HG03432 (cell line): ENCODE data around the gene FIZ1.

Experiments used
- ATAC-seq: cut with Tn5 transposase; IDR thresholded peaks from one replicate; pipeline ENCODE4 v1.9.1; 2021; ENCODE audit warnings: mild to moderate bottlenecking, moderate library complexity; ENCODE audit not compliant: unreplicated experiment

The FIZ1 gene

DNA sequence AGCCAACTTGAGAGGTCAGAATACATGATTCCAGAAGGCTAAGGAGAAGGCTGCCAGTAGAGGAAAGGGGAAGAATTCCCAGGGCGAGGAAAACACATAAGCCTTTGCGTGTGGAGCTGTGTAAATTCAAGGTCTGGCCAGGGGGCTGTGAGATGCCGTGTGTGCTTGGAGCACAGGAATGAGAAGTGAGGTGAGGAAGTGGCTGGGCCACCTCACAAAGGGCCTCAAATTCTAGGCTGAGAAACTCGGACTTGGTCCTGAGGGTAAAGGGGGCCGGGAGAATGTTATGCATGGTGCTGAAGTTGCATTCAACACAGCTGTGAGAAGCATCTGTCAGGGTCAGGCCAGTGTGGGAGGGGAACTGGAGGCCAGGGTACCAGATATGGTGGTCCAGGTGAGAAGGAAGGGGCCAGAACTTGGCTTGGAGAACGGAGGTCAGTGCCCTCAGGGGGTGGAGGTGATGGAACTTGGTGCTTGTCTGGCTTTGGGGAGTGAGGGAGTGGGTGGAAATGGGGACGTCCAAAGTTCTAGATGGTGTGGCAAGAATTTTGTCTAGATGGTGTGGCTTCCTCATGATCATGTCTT, 36.6 kb upstream of the FIZ1 start:
- no peak for ATAC-seq

- ATAC-seq: no peak
Observed at GRCh38 chr19:55635334-55635717, 36.0 kb upstream of the FIZ1 start.

GRCh38 chr19:55633861-55634260, 34.5 kb upstream of the FIZ1 start:
- ATAC-seq: no peak

- no peak for ATAC-seq
Observed at GRCh38 chr19:55632463-55632834, 33.1 kb upstream of the FIZ1 start.

DNA sequence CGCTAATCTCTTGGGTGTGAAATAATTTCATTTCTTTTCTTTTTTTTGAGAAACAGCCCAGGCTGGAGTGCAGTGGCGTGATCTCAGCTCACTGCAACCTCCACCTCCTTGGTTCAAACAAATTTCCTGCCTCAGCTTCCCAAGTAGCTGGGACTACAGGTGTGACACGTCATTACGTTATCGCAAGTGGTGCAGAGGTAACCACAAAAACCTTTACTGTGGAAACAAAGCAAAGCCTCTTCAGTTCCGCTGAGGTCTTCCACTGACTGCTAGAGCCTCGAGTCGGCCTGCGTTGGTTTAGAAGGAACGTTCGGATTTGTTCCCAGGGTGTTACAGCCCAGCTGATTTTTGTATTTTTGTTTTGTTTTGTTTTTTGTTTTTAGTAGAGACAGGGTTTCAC, 27.0 kb upstream of the FIZ1 start:
- ATAC-seq: no peak

DNA sequence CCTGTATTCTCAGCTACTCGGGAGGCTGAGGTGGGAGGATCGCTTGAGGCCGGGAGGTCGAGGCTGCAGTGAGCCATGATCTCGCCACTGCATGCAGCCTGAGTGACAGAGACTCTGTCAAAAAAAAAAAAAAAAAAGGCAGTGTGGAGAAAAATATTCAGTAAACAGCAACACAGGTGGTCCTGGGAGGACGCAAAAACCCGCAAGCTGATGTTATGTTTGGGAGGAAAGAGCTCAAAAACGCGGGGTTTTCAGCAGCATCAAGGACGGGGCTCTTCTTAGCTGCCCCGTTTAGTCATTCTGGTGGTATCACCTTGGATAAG, 25.6 kb upstream of the FIZ1 start:
- ATAC-seq: no peak

DNA sequence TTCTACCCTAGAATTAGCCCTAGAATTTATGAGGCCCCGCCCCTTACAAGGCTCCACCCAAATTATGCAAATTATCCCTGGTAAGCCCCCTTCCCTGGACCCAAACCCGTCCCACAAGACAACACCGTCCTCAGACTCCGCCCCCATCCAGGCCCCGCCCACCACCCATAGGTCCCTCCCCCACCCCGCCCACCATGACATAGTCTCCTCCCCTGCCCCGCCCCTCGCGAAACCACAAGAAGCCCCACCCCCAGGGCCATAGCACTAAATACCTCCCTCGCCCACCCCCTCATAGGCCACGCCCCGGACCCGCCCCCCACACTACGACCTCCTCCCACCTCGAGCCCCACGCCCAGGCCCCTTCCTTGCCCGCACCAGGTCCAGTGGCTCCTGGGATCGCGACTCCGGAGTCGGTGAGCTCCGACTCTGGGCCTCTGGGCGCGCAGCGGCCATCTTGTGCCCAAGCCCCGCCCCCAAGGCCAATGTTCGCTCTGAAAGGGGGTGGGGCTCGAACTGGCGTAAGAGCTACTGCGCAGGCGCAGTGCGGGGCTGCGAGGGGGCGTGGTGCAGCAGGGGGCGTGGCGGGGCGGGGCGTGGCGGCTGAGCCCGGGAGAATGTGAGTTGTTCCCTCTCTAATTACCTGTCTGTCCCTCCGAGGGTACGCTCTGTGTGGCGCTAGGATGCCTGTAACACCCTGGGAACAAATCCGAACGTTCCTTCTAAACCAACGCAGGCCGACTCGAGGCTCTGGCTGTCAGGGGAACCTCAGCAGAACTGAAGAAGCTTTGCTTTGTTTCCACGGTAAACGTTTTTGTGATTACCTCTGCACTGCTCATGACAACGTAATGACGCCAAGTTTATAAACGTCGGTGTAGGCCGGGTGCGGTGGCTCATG, 25.0 kb upstream of the FIZ1 start, which contains the start of gene ZNF784:
Gene ZNF784 (minus strand): TSS at position 458 of the 895 bp plus-strand sequence. CDS start 5 bp downstream, at position 453.
- ATAC-seq: peak; percentile 68

DNA sequence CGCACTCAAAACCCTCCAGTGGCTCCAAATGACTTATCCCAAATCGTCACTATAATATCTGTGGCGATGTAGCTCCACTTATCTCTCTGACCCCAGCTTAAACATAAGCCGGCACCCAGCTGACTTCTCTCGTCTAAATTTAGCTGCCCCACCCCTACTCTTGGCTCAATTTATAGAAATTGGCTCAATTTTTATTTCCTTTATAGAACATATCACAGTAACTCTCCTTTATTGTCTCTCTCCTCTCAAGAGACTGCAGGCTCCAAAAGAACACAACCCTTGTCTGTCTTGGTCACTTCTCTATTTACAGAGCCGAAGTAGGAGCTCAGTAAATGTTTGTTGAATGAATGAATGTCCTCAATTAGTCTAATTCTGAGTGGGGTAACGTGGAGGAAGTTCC, 24.2 kb upstream of the FIZ1 start:
- ATAC-seq: no peak

DNA sequence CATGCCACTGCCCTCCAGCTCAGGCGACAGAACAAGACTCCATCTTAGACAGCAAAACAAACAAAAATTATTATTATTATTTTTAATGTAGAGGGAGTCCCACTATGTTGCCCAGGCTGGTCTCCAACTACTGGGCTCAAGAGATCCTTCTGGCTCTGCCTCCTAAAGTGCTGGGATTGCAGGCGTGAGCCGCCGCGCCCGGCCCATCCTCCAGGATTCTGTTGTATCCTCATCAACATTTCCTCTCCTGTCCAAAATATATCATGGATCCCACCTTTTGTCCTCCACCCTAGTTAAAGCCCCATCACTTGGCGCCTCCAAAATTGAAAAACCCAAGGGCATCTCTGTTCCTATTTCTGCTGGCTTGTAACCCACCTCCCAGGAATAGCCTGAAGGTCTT, 23.8 kb upstream of the FIZ1 start:
- no peak for ATAC-seq

DNA sequence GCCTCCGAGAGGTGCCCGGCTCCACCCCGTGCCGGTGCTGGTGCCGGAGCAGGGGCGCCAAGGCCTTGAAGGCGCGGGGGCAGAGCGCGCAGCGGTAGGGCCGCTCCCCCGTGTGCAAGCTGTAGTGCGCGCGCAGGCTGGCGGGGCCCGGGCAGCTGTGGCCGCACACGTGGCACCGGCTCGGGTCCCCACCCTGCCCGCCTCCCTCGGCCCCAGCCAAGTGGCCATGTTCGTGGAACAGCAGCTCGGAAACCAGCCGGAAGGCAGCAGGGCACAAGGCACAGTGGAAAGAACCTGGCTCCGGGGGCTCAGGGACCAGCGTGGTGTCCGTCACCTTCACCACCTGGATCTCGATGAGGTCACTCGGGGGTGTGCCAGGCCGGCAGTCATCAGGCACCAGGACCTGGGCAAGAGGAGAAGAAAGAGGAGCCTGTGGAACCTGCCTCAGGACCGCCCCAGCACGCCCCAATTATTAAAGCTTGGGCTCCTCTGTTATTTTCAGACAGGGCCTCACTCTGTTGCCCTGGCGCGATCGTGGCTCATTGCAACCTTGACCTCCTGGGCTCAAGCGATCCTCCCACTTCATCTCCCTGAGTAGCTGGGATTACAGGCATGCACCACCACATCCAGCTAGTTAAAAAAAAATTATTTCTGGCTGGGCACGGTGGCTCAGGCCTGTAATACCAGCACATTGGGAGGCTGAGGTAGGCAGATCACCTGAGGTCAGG, 23.1 kb upstream of the FIZ1 start:
- no peak for ATAC-seq

DNA sequence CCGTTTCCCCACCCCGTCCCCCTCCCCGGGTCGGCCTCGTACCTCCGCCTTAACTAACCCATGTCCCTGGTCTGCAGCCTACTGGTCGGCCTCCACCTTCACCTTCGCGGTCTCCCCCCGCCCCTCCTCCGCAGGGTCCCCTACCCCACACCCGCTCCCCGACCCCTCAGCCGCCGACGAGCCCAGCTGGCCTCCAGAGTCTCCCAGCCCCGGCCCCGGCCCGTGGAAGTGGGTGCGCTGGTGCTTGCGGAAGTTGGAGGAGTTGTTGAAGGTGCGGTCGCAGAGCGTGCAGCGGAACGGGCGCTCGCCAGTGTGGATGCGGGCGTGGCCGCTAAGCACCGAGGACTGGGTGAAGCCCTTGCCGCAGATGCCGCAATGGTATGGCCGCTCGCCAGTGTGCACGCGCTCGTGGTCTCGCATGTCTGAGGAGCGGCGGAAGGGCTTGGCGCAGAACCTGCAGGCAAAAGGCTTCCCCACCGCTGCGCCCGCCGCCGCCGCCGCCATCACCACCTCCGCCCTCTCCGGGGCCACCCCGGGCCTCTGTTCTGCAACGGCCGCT, 22.4 kb upstream of the FIZ1 start:
- no peak for ATAC-seq

DNA sequence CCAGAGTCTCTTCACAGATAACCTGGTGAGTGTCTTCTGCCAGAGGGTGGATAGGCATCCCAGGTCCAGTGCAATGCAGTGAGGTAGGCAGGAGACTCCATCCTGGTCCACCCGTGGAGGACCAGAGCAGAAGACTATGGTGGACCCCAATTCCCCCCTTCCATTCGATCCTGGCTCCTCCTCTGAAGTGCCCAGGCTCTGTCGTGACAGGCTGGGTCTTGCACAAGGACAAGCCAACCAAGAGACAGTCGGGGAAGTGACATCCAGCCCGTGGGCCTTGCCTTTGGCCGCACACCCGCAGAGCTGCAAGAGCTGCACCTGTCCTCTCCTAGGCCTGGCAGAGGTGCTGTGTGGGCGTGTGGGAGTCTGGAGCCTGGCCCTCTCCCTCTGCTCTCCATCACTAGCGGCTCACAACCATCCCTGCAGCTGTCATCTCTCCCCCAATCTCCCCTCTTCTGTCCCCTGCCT, 21.9 kb upstream of the FIZ1 start:
- no peak for ATAC-seq

DNA sequence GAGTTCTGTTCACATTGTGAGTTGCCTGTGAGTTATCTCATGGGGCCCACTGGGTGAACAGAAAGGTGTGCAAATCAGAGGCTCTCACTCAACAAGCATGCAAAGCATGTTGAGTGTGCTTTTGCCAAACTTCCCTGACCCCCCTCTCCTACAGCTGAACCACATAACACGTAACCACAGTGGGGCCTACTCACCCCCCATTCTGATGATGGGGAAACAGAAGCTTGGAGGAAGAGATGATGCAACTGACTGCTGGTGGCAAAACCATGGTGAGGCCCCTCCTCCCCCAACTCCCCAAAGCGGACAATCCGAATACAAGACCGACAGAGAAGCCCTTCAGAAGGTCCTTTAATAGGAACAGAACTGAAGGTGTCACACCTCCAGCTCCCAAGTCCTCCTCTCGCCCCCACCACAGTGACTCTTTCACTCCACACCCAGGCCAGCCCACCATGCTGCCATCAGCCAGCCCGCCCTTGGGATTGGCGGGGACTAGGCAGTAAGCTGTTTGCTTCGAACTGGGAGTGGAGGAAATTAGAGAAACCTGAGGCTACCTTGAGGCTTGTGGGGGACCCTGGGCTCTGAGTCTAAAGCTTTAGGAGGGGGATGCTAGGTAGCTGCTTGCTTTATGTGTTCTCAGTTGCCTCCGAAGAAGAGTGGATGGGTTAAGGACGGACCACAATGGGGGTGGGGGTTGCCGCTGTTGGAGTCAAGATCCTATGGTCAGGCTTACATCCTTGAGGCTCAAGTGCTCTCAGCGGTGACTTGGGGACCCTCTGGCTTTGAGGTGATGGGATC, 21.3 kb upstream of the FIZ1 start:
- ATAC-seq: no peak

DNA sequence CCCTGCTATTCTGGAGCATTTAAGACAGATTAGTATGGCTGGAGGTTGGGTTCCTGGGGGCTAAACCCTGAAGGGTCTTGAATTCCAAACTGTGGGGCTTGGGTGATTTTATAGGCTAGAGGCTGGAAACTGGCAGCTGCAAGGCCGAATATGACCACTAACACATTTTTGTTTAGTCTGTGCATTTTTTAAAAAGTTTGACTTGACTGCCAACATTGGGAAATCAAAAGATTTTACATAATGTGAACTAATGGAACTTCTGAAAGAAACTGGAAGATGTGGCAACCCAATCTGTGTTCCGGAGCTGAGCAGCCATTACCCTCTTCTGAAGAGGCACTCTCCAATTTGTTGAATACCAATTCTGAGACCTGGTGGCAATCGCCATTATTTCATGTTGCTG, 20.0 kb upstream of the FIZ1 start:
- no peak for ATAC-seq

DNA sequence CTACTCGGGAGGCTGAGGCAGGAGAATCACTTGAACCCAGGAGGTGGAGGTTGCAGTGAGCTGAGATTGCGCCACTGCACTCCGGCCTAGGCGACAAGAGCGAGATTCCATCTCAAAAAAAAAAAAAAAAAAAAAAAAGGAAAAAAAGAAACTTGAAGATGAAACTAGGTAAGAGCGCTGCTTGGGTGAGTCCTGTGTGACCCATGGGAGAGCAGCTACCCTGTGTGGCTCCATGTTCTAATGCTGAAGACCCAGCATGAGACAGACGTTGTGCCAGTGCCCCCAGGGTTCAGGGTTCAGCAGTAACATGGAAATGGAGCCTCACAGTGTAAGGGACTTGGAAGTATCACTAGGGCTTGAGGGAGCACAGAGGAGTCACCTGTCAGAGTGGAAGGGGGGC, 19.1 kb upstream of the FIZ1 start:
- ATAC-seq: no peak

GRCh38 chr19:55617426-55617825, 18.1 kb upstream of the FIZ1 start:
- no peak for ATAC-seq

- ATAC-seq: no peak
Observed at GRCh38 chr19:55616395-55616875, 17.1 kb upstream of the FIZ1 start.

DNA sequence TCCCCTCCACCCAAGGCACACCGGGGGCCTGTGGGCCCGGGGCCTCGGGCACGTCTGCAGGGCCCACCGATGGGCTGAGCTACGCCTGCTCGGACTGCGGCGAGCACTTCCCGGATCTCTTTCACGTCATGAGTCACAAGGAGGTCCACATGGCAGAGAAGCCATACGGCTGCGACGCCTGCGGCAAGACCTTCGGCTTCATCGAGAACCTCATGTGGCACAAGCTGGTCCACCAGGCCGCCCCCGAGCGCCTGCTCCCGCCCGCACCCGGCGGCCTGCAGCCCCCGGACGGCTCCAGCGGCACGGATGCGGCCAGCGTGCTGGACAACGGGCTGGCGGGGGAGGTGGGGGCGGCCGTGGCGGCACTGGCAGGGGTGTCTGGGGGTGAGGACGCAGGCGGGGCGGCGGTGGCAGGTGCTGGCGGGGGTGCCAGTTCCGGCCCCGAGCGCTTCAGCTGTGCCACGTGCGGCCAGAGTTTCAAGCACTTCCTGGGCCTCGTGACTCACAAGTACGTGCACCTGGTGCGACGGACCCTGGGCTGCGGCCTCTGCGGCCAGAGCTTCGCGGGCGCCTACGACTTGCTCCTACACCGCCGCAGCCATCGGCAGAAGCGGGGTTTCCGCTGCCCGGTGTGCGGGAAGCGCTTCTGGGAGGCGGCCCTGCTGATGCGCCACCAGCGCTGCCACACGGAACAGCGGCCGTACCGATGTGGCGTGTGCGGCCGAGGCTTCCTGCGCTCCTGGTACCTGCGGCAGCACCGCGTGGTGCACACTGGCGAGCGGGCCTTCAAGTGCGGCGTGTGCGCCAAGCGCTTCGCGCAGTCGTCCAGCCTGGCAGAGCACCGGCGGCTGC, 16.5 kb upstream of the FIZ1 start:
- no peak for ATAC-seq

- ATAC-seq: no peak
Observed at GRCh38 chr19:55614711-55615542, 15.6 kb upstream of the FIZ1 start.
